ENCODE measurements around the gene LHX3. TPM values are rescaled to one million over a fixed set of nuclear protein-coding genes. Genes with fewer than 3 reads are reported as not detected.

The LHX3 gene
- total and polyA plus RNA-seq, 8 donors = not detected

DNA sequence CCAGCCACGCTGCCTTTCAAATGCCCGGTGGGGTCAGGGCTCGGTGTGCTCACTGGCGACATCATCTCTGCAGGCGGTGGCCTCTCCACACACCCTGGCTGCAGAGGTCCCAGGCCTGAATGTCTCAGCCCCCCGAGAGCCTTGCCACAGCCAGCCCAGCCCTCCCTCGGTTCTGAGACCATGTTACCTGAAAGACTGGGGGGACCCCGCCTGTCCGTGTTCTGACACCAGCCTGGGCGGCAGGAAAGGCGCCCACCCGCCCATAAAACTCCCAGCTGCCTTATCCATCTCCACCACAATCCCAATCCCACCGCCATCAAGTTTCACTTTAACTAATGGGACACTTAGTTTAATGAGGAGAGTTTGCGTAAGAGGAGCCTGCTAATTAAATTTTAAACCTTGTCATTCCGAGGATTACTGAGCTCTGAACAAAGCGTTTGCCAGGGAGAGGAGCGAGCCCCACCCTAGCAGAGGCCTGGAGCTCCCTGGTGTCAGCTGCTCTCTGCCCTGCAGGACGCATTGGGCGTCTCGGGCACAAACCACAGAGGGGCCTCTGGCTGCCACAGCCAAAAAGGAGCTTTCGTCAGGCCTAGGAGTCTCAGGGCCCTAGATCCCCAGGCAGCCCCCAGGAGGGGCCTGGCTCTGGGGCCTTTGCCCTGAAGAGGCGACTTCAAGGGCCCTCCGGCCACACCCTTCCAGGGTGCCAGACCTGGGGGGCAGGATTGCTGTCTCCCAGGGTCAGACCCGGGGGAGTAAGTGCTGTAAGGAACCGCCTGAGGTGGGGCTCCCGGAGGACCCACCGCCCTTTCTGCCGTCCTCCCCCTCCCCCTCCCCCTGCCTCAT, 15.3 kb downstream of the LHX3 start:
- Histone ChIP-seq H3K4me3 (no peak overlapping the region), H3K27ac (no peak overlapping the region), H3K9me3 (no peaks in the 10 kb centered on the region), H3K27me3 (peaks cover 29 to 100% (median 82%) of the 10 kb centered on the region in 3 donors), H3K4me1 (peaks cover 0 to 21% (median 10%) of the 10 kb centered on the region in 4 donors), H3K36me3 (no peaks in the 10 kb centered on the region)
- 33 to 49% (median 46%) methylated on average over 20 to 28 of the region's 28 CpGs for WGBS, 5 donors
- intact Hi-C loops (cut with DNase I; ENCODE audit: low total_unique reads) = no loop called here
- TF ChIP-seq, protein P1, sequence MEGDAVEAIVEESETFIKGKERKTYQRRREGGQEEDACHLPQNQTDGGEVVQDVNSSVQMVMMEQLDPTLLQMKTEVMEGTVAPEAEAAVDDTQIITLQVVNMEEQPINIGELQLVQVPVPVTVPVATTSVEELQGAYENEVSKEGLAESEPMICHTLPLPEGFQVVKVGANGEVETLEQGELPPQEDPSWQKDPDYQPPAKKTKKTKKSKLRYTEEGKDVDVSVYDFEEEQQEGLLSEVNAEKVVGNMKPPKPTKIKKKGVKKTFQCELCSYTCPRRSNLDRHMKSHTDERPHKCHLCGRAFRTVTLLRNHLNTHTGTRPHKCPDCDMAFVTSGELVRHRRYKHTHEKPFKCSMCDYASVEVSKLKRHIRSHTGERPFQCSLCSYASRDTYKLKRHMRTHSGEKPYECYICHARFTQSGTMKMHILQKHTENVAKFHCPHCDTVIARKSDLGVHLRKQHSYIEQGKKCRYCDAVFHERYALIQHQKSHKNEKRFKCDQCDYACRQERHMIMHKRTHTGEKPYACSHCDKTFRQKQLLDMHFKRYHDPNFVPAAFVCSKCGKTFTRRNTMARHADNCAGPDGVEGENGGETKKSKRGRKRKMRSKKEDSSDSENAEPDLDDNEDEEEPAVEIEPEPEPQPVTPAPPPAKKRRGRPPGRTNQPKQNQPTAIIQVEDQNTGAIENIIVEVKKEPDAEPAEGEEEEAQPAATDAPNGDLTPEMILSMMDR (IDR thresholded peaks at IDR 0.05) = no peak
- TF ChIP-seq POLR2A (IDR thresholded peaks at IDR 0.05) (no peak), POLR2AphosphoS5 (IDR thresholded peaks at IDR 0.05) (no peak), EP300 (IDR thresholded peaks at IDR 0.05) (no peak)
- no peak for DNase-seq

GRCh38 chr9:136187683-136188586, 17.0 kb downstream of the LHX3 start:
- Histone ChIP-seq H3K27ac (no peak overlapping the region), H3K36me3 (no peaks in the 10 kb centered on the region), H3K27me3 (peaks cover 19 to 98% (median 65%) of the 10 kb centered on the region in 3 donors), H3K9me3 (no peaks in the 10 kb centered on the region), H3K4me1 (peaks cover 0 to 8% (median 4%) of the 10 kb centered on the region in 4 donors), H3K4me3 (no peak overlapping the region)
- WGBS, 5 donors = 67 to 69% (median 68%) methylated on average over 21 to 25 of the region's 25 CpGs
- DNase-seq = no peak
- intact Hi-C loops (cut with DNase I; ENCODE audit: low total_unique reads) = no loop called here
- TF ChIP-seq POLR2A (IDR thresholded peaks at IDR 0.05) = no peak
- TF ChIP-seq, protein P1 (IDR thresholded peaks at IDR 0.05) = no peak
- TF ChIP-seq EP300 (IDR thresholded peaks at IDR 0.05) = no peak
- TF ChIP-seq POLR2AphosphoS5 (IDR thresholded peaks at IDR 0.05) = no peak

GRCh38 chr9:136187197-136187596, 17.7 kb downstream of the LHX3 start:
- Histone ChIP-seq H3K4me1 (peaks cover 0 to under 1% (median under 1%) of the 10 kb centered on the region in 4 donors), H3K27ac (no peak overlapping the region), H3K27me3 (peaks cover 13 to 98% (median 58%) of the 10 kb centered on the region in 3 donors), H3K4me3 (no peak overlapping the region), H3K9me3 (no peaks in the 10 kb centered on the region), H3K36me3 (no peaks in the 10 kb centered on the region)
- WGBS, 5 donors = 88 to 94% (median 90%) methylated on average over 18 of the region's 18 CpGs
- no peak for DNase-seq
- intact Hi-C loops (cut with DNase I; ENCODE audit: low total_unique reads) = no loop called here
- TF ChIP-seq POLR2AphosphoS5 (IDR thresholded peaks at IDR 0.05) (no peak), EP300 (IDR thresholded peaks at IDR 0.05) (no peak), POLR2A (IDR thresholded peaks at IDR 0.05) (no peak)

GRCh38 chr9:136186386-136186785, 18.5 kb downstream of the LHX3 start:
- intact Hi-C loops (cut with DNase I; ENCODE audit: low total_unique reads) = no loop called here
- Histone ChIP-seq H3K4me1 (no peaks in the 10 kb centered on the region), H3K9me3 (no peaks in the 10 kb centered on the region), H3K4me3 (no peak overlapping the region), H3K27ac (no peak overlapping the region), H3K27me3 (peaks cover 8 to 92% (median 49%) of the 10 kb centered on the region in 3 donors), H3K36me3 (no peaks in the 10 kb centered on the region)
- no peak for DNase-seq
- TF ChIP-seq, protein P1 (IDR thresholded peaks at IDR 0.05) = no peak
- TF ChIP-seq POLR2AphosphoS5 (IDR thresholded peaks at IDR 0.05) = no peak
- TF ChIP-seq EP300 (IDR thresholded peaks at IDR 0.05) = no peak
- TF ChIP-seq POLR2A (IDR thresholded peaks at IDR 0.05) = no peak
- WGBS, 5 donors = 64 to 74% (median 68%) methylated on average over 13 to 14 of the region's 14 CpGs

Measured in stomach (tissue), 9 donors.